K562 (cell line): ENCODE data around the gene TRDN. TPM values are rescaled to one million over a fixed set of nuclear protein-coding genes. Genes with fewer than 3 reads are reported as not detected.

Source experiments
- ATAC-seq: fragments of 200-7000 bp; cut with Tn5 transposase; 3 replicates; pipeline ENCODE4 v1.9.1; 2020; ENCODE audit warnings: moderate library complexity
- BruUV-seq: library from RNA; stranded (reverse); fragments of 400-500 nt; replicated peaks from 2 replicates; lab custom pipeline; 2021; lab: Mats Ljungman, UMichigan
- CTCF ChIA-PET: fragments of 300-600 bp; formaldehyde crosslinking; extraction: SDS; loops from one replicate; lab custom pipeline; 2021; ENCODE audit warnings: low intra/inter-chr PET ratio; lab: Yijun Ruan, JAX
- POLR2A ChIA-PET: fragments of 300-600, 350-650 bp; sonication (Branson Sonifier 250); formaldehyde crosslinking; extraction: SDS; loops from one replicate; lab custom pipeline; 2021; ENCODE audit warnings: antibody characterized with exemption, inconsistent platforms; lab: Yijun Ruan, JAX
- DNase-seq, 4 experiments: peaks; one replicate each; pipeline versions ENCODE4 v3.0.0 to v3.0.0-alpha.2; 2011 to 2018; ENCODE audit warnings: low spot score in 3 of 4, mixed read lengths in 3 of 4; ENCODE audit errors: extremely low read depth in 1 of 4
- FAIRE-seq: peaks from 2 replicates; lab custom pipeline; 2011; peaks lifted over from hg19 to GRCh38; lab: Jason Lieb, UNC
- H2AFZ ChIP-seq: 2 replicates; pipeline ENCODE4 v1.6.0; 2011; ENCODE audit warnings: low read depth, low read length, control low read depth, inconsistent platforms
- H3K27ac ChIP-seq: fragments of 200-600 bp; 3 replicates; pipeline ENCODE4 v1.8.0; 2011; ENCODE audit warnings: low read depth, mild to moderate bottlenecking, control low read depth, inconsistent platforms, low read length, moderate library complexity, mixed read lengths; ENCODE audit errors: extremely low read depth
- H3K27me3 ChIP-seq, 2 experiments: fragments of 300-600 bp in 1 of 2; 2 replicates in 1 of 2; 3 replicates in 1 of 2; pipeline versions ENCODE4 v1.6.0 to v1.8.0; 2011; ENCODE audit warnings: inconsistent platforms in 2 of 2, low read length in 2 of 2, mild to moderate bottlenecking in 1 of 2, mixed read lengths in 1 of 2, moderate library complexity in 1 of 2; ENCODE audit not compliant: control insufficient read depth in 2 of 2, insufficient read depth in 2 of 2
- H3K36me3 ChIP-seq: fragments of 300-600 bp; 3 replicates; pipeline ENCODE4 v1.8.0; 2011; ENCODE audit warnings: mild to moderate bottlenecking, low read length, inconsistent platforms; ENCODE audit not compliant: control insufficient read depth, insufficient read depth
- H3K4me1 ChIP-seq, 2 experiments: fragments of 200-600 bp in 1 of 2; replicated peaks in 1 of 2; 2 replicates in 1 of 2; 3 replicates in 1 of 2; pipeline versions ENCODE4 v1.5.1 to v1.8.0; 2011; ENCODE audit warnings: inconsistent platforms in 2 of 2, low read length in 2 of 2, mild to moderate bottlenecking in 1 of 2, mixed read lengths in 1 of 2, moderate library complexity in 1 of 2; ENCODE audit not compliant: control insufficient read depth in 2 of 2, insufficient read depth in 2 of 2
- H3K4me2 ChIP-seq: 2 replicates; pipeline ENCODE4 v1.6.1; 2011; ENCODE audit warnings: low read length, control low read depth, inconsistent platforms, mixed read lengths; ENCODE audit not compliant: insufficient read depth
- H3K4me3 ChIP-seq: fragments of 200-600 bp; sonication (generic), shearing (Covaris generic); 2 replicates; pipeline ENCODE4 v1.5.1; 2016; ENCODE audit warnings: control low read depth, inconsistent platforms
- H3K79me2 ChIP-seq: fragments of 200-600 bp; 3 replicates; pipeline ENCODE4 v1.8.0; 2011; ENCODE audit warnings: low read length, inconsistent platforms; ENCODE audit not compliant: control insufficient read depth, insufficient read depth
- H3K9ac ChIP-seq, 2 experiments: 2 replicates each; pipeline versions ENCODE4 v1.6.0 to v1.6.1; 2011; ENCODE audit warnings: low read depth in 2 of 2, low read length in 2 of 2, control low read depth in 1 of 2, inconsistent platforms in 1 of 2, mild to moderate bottlenecking in 1 of 2, mixed read lengths in 1 of 2; ENCODE audit not compliant: insufficient read depth in 1 of 2
- H3K9me1 ChIP-seq: one replicate; pipeline ENCODE4 v1.6.0; 2011; ENCODE audit warnings: inconsistent platforms, mild to moderate bottlenecking, low read length, moderate library complexity; ENCODE audit not compliant: control insufficient read depth, insufficient read depth
- H3K9me3 ChIP-seq: replicated peaks from 2 replicates; pipeline ENCODE4 v1.5.1; 2011; ENCODE audit warnings: low read depth, low read length, inconsistent platforms; ENCODE audit not compliant: control insufficient read depth, insufficient read depth
- H4K20me1 ChIP-seq: replicated peaks from 2 replicates; pipeline ENCODE4 v1.6.1; 2011; ENCODE audit warnings: low read length, inconsistent platforms, mixed read lengths; ENCODE audit not compliant: control insufficient read depth, insufficient read depth
- HDAC1 ChIP-seq, 2 experiments: fragments of 450-650 bp; IDR thresholded peaks; 2 replicates each; pipeline ENCODE4 v1.6.1; 2016 to 2017; ENCODE audit warnings: inconsistent platforms in 1 of 2, mild to moderate bottlenecking in 1 of 2, moderate library complexity in 1 of 2
- MAZ ChIP-seq, 2 experiments: fragments of 450-650 bp in 1 of 2; sonication (generic) in 1 of 2; formaldehyde crosslinking; IDR thresholded peaks in 1 of 2; conservative IDR thresholded peaks in 1 of 2; 2 replicates each; pipeline versions ENCODE4 v1.4.0 to v1.5.0; 2020; ENCODE audit warnings: mild to moderate bottlenecking in 1 of 2, missing genetic modification reagents in 1 of 2
- RBM25 ChIP-seq: fragments of 200-400 bp; formaldehyde crosslinking; IDR thresholded peaks from 2 replicates; pipeline ENCODE4 v1.6.1; 2018; ENCODE audit warnings: low read length, low read depth, moderate library complexity; ENCODE audit not compliant: severe bottlenecking
- ZNF24 ChIP-seq: fragments of 450-650 bp; IDR thresholded peaks from 2 replicates; pipeline ENCODE4 v1.6.1; 2016
- ZNF518B ChIP-seq: fragments of 250-450 bp; sonication (Bioruptor Pico); IDR thresholded peaks from 2 replicates; pipeline ENCODE4 v1.5.0; 2021; ENCODE audit warnings: mild to moderate bottlenecking, moderate library complexity
- ZNF583 ChIP-seq: fragments of 250-450 bp; sonication (Bioruptor Pico); IDR thresholded peaks from 2 replicates; pipeline ENCODE4 v1.4.0; 2020
- WGBS: fragments of 100-300 bp; shearing (Covaris generic); methylation state at CpG from one replicate; pipeline ENCODE4 v1.1.6; 2016; ENCODE audit warnings: low coverage, mixed read lengths; ENCODE audit not compliant: insufficient coverage; ENCODE audit errors: missing lambda C conversion rate; 5-methylcytosine and 5-hydroxymethylcytosine counted together
- in situ Hi-C: fragments of 300-500 bp; cut with MboI; formaldehyde crosslinking; loops from 4 replicates; pipeline ENCODE4 v1.15.0; 2018; ENCODE audit warnings: inconsistent platforms, mixed read lengths
- intact Hi-C: fragments of 100-400 bp; cut with micrococcal nuclease; formaldehyde crosslinking; loops from 2 replicates; pipeline ENCODE4 v1.14.2; 2022
- polyA plus RNA-seq, 8 experiments: library from polyadenylated mRNA; depleted of rRNA in 4 of 8; stranded (reverse) in 5 of 8; unstranded in 3 of 8; fragments of >200 nt; fragmentation: Nextera tagmentation in 2 of 8; fragmentation: Illumina TruSeq in 1 of 8; extraction: Ambion mirVana in 2 of 8; extraction: Trizol in 1 of 8; gene quantifications; 2 replicates each; pipeline versions ENCODE4 v1.2.1 to v1.2.3, GENCODE V29; 2011 to 2014; ENCODE audit warnings: inconsistent platforms in 1 of 8, missing spikeins in 1 of 8
- total RNA-seq, 7 experiments: library from RNA; depleted of rRNA in 6 of 7; stranded (reverse); fragments of >200 nt in 6 of 7; fragmentation: Illumina TruSeq in 2 of 7; extraction: Trizol in 2 of 7; gene quantifications; 2 replicates each; pipeline versions ENCODE4 v1.2.1 to v1.2.3, GENCODE V29; 2011 to 2021; ENCODE audit warnings: low replicate concordance in 1 of 7
- TF ChIP-seq, protein P1 (sequence below): fragments of 450-650 bp; formaldehyde crosslinking; IDR thresholded peaks from 2 replicates; pipeline ENCODE4 v1.4.0; 2022; ENCODE audit warnings: mild to moderate bottlenecking, moderate library complexity

The TRDN gene
- total and polyA plus RNA-seq, 9 of the 15 experiments (the other 6 are each of a cell fraction or from before 2014, with no cell fraction given): 0.05 to 0.50 (median 0.16) TPM

- FAIRE-seq (no peak), ATAC-seq (no peak), DNase-seq (no peak)
- H3K9me1 ChIP-seq: no peaks in the 10 kb centered on the region
- in situ Hi-C loops (no loop called here), intact Hi-C loops (no loop called here)
- 25% methylated on average over 1 of the region's 1 CpG for WGBS
- ChIA-PET CTCF (no interaction called here), POLR2A (no interaction called here)
- no peaks in the 10 kb centered on the region for H3K9me3 ChIP-seq
- H3K79me2 ChIP-seq: no peaks in the 10 kb centered on the region
- H3K4me3 ChIP-seq: no peak overlapping the region
- no peak overlapping the region for H3K4me2 ChIP-seq
- no TSS peak for BruUV-seq
- TF ChIP-seq HDAC1 (IDR thresholded peaks at IDR 0.05): no peak
- TF ChIP-seq ZNF518B (CRISPR knock-in tag): no peak
- no peak for TF ChIP-seq ZNF583 (CRISPR knock-in tag)
- TF ChIP-seq, protein P1, sequence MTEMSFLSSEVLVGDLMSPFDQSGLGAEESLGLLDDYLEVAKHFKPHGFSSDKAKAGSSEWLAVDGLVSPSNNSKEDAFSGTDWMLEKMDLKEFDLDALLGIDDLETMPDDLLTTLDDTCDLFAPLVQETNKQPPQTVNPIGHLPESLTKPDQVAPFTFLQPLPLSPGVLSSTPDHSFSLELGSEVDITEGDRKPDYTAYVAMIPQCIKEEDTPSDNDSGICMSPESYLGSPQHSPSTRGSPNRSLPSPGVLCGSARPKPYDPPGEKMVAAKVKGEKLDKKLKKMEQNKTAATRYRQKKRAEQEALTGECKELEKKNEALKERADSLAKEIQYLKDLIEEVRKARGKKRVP: no peak
- no peak for TF ChIP-seq ZNF24
- no peak for TF ChIP-seq MAZ (CRISPR knock-in tag; conservative IDR thresholded peaks at IDR 0.05 in 1 of 2, IDR thresholded peaks at IDR 0.05 in 1 of 2)
- no peak for TF ChIP-seq RBM25
- H2AFZ ChIP-seq: no peak overlapping the region
- H3K36me3 ChIP-seq: no peaks in the 10 kb centered on the region
- no peak overlapping the region for H3K27ac ChIP-seq
- no peaks in the 10 kb centered on the region for H4K20me1 ChIP-seq
- no peak overlapping the region for H3K9ac ChIP-seq
- no peaks in the 10 kb centered on the region for H3K27me3 ChIP-seq
- no peaks in the 10 kb centered on the region for H3K4me1 ChIP-seq
Measured at GRCh38 chr6:123168466-123168865, 468.3 kb downstream of the TRDN start.

Other genes with a start within 250 kb of the TRDN start
- not detected in 2 replicates for gene NKAIN2, start 166.9 kb upstream of the TRDN start, total RNA-seq (2014; rRNA removed)
- not detected in 2 replicates for gene NKAIN2, start 166.9 kb upstream of the TRDN start, total RNA-seq (2014; rRNA removed; fragmentation: Illumina TruSeq; extraction: Trizol)
- gene NKAIN2, start 166.9 kb upstream of the TRDN start, total RNA-seq (2015; rRNA removed; fragmentation: Illumina TruSeq; extraction: Trizol): not detected in 2 replicates
- not detected in 2 replicates for gene NKAIN2, start 166.9 kb upstream of the TRDN start, total RNA-seq (2021)
- not detected in 2 replicates for gene NKAIN2, start 166.9 kb upstream of the TRDN start, polyA plus RNA-seq (2011; rRNA removed)
- gene NKAIN2, start 166.9 kb upstream of the TRDN start, polyA plus RNA-seq (2014; fragmentation: Illumina TruSeq; extraction: Trizol): not detected in 2 replicates
- not detected for gene NKAIN2, start 166.9 kb upstream of the TRDN start, polyA plus RNA-seq (2014; fragmentation: Nextera tagmentation; extraction: Ambion mirVana)
- not detected in 2 replicates for gene NKAIN2, start 166.9 kb upstream of the TRDN start, polyA plus RNA-seq (2014; rRNA removed)